Amniotic epithelial cell (primary cell): ENCODE data around the gene ALLC.
"Not testable (repeated sequence)": the region's sequence is repeated elsewhere in the genome, so short reads cannot be mapped to it uniquely, and the experiment has no call there.

Experiments
- DNase-seq: peaks from one replicate; pipeline ENCODE4 v3.0.0-alpha.2; 2010; ENCODE audit warnings: low read depth

ALLC gene

DNA sequence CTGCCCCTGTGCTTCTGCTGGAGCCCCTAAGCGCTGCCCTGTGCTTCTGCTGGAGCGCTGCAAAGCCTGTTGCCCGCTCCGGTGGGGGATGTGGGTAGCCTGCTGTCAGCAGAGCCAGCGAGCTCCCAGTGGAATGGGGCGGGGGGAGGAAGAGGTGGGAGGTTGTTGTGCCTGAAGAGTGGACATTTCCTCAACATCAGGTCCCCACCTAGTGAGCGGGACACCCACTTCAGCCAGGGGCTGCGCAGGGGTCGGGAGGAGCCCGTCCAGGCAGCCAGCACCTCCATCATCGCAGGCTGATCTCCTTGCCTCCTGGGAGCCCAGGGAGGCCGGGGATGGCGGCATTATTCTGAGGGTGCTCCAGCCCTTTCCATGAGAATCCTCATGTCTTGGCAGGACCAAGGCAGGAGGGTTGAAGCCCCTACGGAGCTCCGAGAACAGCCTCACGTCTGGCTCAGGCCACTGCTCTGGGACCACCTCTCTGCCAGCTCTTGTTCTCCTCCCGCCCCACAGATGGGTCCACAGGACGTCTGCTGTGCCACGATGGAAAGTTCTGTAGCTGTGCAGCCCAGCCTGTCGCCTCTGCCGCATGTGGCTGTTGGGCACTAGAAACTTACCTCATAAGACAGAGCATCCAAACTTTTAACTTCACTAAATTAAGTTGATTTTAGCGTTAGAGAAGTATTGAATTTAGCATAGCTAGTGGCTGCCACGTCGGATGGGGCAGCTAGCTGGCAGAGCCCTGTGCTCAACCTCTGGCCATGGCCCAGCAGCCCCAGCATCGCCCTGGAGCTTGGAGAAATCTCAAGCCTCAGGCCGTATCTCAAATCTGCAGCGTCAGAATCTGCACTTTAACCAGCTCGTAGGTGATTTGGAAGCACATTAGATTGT is 1.9 kb upstream of the ALLC start:
- no peak for DNase-seq

DNA sequence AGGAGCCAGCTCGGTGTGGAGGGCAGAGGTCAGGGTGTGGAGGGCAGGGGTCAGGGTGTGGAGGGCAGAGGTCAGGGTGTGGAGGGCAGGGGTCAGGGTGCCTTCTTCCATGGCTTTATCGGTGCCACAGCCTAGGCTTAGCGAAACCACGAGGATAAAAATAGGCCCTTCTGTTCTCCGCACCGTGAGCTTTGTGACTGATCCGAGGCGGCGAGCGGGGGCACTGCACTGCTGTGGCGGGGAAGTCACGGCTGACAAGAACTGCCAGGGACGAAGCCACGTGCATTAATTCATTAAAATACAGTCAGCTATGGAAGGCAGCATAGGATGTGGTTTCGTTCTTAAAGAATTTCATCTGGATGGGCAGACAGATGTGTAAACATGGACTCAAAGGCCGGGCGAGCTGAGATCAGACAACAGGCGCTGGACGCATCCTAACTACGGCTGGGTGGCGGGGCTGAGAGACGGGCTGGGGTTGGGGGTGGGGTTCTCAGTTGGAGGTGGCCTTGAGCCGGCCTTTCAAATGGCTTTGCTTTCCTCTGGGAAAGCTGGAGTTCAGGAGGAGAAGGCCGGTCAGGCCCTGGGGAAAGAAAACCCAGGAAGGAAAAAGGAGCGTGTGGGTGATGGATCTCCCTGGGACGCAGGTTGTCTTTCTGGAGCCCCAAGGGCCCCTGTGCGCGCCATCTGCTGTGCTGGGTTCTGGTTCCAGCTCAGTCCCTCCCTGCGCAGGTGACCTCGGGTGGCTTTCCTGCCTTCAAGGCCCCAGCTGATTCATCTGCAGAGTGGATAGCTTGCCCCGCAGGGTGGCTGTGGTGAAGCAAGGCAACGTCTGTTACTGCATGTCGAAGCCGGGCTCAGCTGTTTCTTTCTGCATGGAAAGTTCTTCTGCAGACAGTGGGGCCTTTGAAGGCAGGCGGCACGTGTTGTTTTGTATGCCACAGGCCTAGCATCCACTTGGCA is 958 bp upstream of the ALLC start:
- no peak for DNase-seq

DNA sequence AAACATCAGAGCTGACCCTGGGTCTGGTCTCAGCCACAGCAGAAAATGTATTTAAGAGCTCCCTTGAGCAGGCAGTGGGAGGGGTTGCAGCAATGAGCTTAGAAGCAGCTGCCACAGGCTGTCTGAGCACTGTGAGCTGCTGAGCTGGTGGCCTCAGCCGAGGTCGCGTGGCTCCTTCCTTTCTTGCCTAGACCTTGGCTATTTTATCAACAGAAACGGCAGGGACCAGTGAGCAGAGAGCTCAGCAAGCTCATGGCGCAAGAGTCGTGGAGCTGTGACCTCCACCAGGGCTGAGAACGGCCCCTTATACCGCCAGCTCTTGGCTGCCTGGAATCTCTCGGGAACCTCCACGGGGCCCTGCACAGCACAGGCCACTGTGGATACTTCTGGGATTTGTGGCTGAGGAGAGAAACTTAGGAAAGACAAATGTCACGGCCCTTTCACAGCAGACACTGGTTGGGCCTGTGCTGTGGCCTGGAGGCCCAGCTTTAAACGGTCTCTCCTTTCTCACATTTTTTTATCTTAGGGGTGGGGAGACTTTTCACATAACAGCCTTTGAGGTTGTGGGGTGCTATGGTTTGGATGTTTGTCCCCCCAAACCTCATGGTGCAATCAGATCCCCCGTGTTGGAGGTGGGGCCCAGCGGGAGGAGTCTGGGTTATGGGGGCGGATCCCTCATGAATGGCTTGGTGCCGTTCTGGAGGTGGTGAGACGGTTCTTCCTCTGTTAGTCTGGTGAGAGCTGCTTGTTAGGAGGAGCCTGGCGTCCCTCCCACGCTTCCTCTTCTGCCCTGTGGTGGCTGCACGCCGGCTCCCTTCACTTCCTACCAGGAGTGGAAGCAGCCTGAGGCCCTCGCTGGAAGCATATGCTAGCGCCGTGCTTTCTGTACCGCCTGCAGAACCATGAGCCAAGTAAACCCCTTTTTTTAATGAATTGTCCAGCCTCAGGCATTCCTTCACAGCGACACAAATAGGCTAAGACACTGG is 1.7 kb downstream of the ALLC start:
- DNase-seq = no peak

DNA sequence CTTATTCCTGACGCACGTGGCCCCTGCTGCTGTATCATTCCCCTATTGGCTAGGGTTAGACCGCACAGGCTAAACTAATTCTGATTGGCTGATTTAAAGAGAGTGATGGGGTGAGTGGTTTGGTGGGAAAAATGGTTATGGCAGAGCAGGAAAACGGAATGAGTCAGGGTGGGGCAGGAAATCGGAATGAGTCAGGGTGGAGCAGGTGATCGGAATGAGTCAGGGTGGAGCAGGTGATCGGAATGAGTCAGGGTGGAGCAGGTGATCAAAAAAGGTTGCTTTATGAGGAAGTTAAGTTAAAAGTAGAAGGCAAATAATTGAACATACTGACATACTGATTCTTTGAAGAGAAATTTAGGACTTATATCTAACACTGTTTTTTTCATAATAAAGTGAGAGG is 2.6 kb downstream of the ALLC start:
- not testable (repeated sequence) for DNase-seq

DNA sequence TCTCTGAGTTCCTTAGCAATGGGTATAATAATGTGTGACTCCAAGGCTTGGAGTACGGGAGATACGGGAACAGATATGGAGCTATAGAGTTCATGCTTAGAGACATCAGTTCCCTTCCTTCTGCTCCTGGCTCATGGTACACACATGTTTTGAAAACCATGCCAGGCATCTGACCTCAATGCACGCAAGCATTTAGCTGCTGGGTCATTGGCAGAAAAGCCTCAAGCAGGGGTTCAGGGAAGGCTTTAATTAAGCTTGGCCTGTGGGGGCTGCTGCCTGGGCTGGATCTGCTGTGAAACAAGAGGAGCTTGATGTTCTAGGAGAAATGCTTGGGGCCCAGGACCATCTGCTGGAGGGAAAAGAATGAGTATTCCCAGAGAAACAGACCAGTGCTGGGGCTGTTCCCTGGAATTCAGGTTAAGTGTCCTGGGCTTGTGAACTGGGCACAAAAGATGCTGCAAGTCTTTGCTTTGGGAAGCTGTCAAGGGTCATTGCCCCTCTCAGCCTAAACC is 3.2 kb downstream of the ALLC start:
- DNase-seq = no peak

DNA sequence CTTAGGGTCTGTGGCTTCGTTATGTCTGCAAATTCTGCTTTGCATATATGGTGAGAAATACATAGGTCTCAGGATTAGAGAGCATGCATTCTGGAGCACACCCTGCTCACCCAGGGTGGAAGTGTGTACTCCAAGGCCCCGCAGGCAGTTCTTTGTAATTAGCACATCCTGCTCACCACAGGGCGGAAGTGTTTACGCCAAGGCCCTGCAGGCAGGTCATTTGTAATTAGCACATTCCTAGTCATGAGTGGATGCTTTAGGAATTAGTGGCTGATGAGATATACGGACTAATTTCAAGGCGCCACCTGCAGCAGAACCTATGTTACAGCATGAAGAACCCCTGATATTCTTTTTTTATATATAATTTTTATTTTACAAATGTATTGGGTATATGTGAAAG is 4.2 kb downstream of the ALLC start:
- DNase-seq = no peak

DNA sequence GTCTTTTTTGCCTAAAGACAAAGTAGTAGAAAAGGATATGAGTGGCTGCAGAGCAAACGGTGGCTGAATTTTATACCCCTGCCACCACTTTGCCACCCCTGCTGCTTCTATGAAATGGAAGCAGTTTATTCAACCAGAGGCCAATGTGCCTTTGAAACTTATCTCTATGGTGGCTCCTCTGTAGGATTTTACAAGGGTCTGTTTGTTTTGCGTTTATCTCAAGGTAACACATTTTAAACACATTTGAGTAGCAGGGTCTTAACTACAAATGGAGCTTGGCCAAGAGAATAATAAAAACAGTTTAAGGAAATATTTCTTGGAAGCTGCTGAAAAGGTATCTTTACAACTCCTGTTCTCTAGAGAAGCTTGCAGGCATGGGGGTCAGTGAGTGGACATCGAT is 6.1 kb downstream of the ALLC start:
- DNase-seq = no peak

DNA sequence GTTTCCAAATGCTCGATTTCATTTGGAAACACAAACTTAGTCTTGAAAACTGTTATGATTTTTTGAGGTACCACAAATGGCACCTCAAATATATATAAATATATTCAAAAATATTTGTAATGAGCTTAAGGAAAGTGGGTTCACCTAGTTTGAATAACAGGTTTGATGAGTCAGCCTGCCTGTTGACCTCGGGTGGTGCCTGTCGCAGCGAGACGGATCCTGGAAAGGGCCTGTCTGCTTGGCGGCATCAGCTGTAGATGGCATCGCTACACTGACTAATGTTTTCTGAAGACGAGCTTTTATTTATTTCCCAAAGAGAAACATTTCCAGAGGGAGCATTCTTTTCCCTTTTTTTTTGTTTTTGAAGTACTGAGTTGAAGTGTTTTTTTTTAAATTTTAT is 6.9 kb downstream of the ALLC start:
- DNase-seq = no peak

DNA sequence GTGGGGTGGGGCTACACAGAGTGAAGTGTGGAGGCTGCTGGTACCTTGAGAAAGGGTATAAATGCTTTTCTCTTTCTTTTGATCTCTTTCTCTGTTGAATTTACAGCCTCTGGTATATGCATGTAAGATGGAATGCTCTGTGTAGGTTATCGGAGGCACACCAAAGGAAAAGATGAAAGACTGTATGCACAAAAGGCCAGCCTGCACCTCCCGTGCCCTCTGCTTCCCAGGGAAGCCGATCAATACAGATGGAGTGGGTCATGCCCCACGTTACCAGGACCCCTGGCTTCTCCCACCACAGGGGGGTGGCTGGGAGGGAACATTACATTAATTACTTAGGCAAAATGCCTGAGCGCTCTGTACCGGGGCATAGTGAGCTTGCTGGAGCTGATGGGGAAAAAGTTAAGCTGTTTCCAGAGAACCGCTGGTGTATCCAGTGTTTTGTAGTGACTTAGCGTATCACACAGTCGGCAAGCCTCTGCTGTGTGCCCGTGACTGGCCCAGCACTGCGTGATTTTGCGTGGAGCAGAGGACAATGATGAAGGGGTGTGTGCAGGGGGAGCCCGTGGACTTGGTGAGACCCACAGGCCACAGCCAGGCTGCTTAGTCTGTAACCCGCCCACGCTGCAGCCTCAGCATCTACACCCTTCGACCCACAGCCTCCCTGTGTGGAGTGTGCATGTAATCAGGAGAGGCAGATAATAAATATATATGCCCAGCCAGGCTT is 8.0 kb downstream of the ALLC start:
- no peak for DNase-seq

DNA sequence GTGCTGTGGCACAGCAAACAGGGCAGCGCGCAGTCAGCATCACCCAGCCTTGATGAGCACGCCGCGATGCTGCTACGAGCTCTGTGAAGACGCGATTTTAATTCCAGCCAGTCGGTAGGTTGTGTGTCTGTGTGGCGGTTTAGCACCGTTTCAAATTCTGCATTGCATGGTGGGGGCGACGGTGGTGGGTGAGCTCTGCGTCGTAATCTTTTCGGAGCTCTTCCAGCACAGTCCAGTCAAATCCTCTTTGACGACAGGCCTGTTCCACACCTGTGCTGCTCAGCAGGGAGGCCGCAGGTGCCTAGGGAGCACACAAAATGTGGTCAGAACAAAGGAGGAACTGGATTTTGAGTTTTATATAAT is 8.6 kb downstream of the ALLC start:
- DNase-seq = no peak

DNA sequence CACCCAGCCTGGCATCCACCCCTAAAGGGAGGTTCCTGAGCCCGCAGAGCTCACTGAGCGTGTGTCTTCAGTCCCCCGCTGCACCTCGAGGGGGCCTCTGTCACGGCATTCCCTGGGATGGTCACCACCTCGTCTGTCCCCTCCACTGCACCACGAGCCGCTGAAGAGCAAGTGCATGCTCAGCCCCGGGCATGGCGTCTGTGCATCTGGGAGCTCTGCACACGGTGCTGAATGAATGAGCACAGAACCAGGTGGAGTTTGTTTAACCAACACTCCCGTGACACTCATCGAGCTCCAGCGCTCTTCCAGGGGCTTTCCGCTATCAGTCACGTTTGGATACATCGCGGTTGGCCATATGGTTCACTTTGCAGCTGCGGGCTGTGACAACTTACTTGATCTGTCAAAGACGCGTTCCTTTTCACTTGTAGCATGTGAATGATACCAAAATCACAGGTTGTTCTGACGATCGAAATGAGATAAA is 9.2 kb downstream of the ALLC start:
- no peak for DNase-seq

DNA sequence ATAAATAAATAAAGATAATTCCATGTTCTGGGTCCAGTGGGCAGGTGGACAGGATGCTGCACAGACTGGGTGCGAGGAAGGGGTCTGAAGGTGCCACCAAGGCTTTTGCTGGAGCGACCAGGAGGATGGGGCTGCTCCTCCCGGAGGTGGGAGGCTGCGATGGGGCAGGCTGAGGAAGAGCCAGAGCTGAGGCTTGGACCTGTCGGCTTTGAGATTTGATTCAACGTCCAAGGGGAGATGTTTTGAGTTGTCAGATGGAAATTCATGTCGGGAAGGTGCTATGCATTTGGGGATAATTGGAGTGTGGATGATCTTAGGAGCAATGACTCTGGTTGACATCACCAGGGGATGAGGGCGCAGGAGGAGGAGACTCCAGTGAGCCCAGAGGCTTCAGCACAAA is 11.7 kb downstream of the ALLC start:
- no peak for DNase-seq

DNA sequence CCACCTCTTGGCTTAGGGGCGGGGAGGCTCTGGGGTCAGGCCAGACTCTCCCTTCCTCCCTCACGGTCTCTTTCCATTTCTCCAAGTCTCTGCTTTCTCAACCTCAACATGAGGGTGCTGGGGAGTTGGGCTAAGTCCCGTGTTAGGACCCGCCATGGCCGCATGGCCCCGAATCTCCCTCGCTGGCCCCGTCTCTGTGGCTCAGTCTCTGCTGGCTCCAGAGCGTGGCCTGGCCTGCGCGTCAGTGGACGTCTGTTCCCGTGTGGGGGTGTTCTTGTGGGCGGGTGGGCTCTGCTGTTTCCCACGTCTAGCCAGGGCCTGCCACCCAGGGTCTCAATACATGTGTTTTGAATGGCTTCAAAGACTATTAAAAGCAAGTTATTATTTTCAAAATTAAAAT is 12.4 kb downstream of the ALLC start:
- DNase-seq = no peak

DNA sequence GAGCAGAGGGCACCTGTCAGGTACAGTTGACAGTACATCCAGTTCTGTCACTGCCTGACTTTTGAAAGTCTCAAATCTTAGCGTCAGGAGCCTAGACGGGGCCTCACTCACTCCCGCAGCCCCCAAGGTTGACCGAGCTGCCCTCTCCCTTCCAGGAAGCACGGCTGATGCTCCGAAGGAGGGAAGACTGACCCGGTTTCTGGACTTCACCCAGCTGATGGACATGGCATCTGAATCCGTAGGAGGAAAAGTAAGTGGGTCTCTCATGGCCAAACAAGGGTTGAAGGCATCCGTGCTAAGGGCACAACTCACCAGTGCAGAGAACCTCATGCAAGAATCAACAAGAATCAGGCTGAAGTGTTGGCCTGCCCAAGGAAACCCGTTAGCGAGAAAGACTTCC is 12.9 kb downstream of the ALLC start:
- DNase-seq = no peak

DNA sequence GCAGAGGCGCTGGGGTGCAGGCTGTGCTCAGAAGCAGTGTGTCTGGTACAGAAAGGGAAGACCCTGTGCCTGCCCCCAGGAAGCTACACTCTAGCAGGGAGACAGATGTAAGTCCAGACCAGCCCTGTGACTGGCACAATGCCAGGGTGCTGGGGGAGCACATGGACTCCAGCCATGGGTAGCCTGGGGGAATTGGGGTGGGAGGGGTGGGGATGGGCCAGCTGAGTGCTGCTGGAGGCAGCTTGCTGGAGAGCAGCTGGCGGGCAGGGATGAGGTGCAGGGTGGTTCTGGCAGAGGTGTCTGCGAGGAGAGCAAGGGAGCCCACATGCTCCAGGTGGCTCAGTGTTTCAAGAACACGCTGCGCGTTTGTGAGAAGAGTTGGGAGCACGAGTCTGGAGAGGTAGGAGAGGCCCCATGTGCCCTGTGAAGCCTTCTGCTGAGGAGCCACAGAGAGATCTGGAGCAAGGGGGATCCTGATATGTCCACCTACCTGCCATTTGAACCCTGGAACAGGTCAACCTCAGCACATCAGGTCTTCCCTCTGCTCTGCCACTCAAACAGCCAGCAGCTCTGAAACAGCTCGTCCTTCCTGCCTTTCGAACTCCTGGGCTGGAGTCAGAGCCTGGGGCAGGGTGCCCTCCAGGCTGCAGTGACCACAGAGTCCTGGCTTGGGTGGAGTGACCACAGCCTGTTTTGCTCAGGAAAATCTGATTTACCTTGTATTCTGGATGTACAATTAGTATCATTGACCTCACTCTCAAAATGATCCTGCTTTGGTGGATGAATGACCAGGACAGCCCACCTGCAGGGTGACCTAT is 15.1 kb downstream of the ALLC start:
- no peak for DNase-seq

DNA sequence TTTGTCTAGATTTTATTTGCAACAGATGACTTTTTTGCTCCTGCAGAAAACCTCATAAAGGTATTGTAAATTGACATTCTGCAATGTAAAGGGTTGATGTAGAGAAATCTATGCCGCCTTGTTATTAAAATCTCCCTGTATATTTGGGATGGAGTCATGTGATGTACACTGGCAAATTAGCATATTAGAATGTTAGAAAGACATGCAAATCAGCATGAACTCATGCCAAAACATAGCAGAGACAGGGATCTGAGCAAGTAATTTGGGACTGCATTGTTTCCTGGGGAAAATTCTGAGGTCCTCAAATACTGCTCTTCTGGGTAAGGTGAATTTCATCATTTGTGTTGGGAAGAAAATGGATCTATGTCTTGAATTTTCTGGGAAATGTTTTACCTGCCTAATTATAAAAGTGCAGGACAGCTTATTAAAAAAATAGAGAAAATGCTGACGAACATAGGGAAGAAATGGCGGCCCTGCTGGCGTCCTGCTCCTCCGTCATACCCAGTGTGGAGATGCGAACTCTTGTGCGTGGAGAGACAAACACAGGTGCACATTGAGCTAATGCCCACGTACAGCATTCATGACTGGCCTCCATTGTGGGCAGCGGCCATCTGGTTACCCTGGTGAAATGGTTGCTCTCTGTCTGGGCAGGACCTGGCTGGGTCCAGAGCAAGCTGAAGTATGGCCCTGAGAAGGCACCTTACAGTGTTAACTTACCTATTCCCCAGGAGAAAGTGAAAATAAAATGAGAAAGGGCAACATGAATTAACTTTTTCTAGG is 16.3 kb downstream of the ALLC start:
- no peak for DNase-seq

DNA sequence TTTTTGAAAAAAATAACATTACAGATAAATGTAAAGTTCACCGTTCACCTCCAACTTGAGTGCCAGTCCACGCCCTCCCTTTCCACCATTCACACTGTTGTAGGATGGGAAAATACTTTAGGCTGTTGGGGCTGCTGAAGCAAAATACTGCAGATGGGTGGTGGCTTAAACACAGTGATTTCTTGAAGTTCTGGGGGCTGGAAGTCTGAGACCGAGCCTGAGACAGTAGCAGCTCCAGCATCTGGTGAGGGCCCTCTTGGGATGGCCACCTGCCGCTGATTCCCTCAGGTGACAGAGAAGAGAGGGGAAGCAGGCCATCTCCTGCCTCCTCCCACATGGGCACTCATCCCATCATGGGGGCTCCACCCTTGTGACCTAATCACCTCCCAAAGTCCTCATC is 17.7 kb downstream of the ALLC start:
- no peak for DNase-seq

DNA sequence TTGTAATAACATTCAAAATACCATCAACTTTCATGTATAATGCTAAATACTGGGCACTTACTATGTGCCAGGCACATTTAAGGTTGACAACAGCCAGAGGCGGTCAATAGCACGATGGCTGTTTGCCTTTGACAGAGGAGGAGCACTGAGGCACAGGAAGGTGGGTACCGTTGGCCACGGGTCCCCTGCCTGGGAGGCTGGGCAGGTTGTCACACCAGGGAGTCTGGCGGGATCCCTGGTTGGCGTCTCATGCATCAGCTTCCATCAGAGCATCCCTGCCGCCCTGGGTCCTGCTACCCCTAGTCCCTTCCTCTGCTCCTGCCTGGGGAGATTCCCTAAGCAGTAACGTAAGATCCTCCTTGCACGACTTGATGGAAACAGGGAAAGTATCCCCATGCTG is 19.4 kb downstream of the ALLC start:
- no peak for DNase-seq

DNA sequence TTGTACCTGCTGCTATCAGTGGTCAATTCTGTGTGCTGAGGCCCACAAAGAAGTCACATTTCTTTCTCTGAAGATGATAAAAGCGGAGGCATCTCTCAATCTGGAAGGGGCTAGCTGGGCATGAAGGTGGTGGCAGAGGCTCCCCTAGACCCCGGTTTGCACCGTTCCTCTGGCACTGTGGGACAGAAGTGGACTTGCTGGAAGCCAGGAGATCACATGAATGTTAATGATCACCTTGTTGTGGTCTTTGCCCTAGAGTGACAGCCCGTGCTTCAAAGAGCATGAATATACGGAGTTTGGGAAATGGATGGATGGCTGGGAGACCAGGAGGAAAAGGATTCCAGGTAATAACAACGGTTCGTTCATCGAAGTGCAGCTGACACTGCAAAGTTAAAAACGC is 20.2 kb downstream of the ALLC start:
- no peak for DNase-seq
